Measurements from ENCODE around the gene MTMR3.

DNA sequence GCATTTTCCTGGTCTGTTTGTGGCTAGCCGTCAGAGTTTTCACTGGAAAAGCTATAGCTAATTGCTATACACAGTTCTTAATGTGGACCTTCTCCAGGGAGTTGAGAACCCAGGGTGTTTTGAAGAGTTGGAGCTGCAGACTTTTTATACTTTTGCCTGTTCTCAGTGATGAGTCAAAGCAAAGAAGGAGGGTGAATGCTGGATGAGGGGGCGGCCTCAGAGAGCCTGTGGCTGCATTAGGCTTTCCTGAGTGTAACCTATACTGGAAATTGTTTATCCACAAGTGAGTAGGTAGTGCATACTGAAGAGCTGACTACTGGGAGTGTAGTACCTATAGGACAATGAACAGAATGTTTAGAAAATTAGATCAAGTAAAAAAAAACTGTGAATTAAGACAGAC is 117.6 kb downstream of the MTMR3 start:
- TF ChIP-seq, protein P1, sequence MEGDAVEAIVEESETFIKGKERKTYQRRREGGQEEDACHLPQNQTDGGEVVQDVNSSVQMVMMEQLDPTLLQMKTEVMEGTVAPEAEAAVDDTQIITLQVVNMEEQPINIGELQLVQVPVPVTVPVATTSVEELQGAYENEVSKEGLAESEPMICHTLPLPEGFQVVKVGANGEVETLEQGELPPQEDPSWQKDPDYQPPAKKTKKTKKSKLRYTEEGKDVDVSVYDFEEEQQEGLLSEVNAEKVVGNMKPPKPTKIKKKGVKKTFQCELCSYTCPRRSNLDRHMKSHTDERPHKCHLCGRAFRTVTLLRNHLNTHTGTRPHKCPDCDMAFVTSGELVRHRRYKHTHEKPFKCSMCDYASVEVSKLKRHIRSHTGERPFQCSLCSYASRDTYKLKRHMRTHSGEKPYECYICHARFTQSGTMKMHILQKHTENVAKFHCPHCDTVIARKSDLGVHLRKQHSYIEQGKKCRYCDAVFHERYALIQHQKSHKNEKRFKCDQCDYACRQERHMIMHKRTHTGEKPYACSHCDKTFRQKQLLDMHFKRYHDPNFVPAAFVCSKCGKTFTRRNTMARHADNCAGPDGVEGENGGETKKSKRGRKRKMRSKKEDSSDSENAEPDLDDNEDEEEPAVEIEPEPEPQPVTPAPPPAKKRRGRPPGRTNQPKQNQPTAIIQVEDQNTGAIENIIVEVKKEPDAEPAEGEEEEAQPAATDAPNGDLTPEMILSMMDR (IDR thresholded peaks at IDR 0.05; ENCODE audit: low read depth, low read length, poor library complexity, severe bottlenecking), result no peak
- no peak for TF ChIP-seq EZH2phosphoT487 (IDR thresholded peaks at IDR 0.05; ENCODE audit: borderline replicate concordance, low read length)

All from DOHH2 (cell line).